Muscle layer of colon (tissue), 2 donors: ENCODE results near the gene PARD6B.
"Not testable (repeated sequence)": the region's sequence is repeated elsewhere in the genome, so short reads cannot be mapped to it uniquely, and the experiment has no call there.

Source experiments
- H3K27ac ChIP-seq: one replicate; pipeline ENCODE4 v1.7.0; 2013; ENCODE audit warnings: low read depth, mild to moderate bottlenecking, low read length, moderate library complexity
- H3K27me3 ChIP-seq, 2 donors: one replicate each; pipeline ENCODE4 v1.7.0; 2013; ENCODE audit warnings: low read length in 2 of 2, mild to moderate bottlenecking in 2 of 2; ENCODE audit not compliant: insufficient read depth in 2 of 2, control insufficient read depth in 1 of 2
- H3K36me3 ChIP-seq: one replicate; pipeline ENCODE4 v1.7.0; 2013; ENCODE audit warnings: mild to moderate bottlenecking, low read length; ENCODE audit not compliant: insufficient read depth
- H3K4me1 ChIP-seq: one replicate; pipeline ENCODE4 v1.7.0; 2013; ENCODE audit warnings: mild to moderate bottlenecking, low read length; ENCODE audit not compliant: insufficient read depth
- H3K4me3 ChIP-seq, 2 donors: one replicate each; pipeline ENCODE4 v1.7.0; 2013; ENCODE audit warnings: low read length in 2 of 2, low read depth in 1 of 2, mild to moderate bottlenecking in 1 of 2, moderate library complexity in 1 of 2
- H3K9ac ChIP-seq: one replicate; pipeline ENCODE4 v1.7.0; 2013; ENCODE audit warnings: low read length
- H3K9me3 ChIP-seq: one replicate; pipeline ENCODE4 v1.7.0; 2013; ENCODE audit warnings: mild to moderate bottlenecking, low read length
- donor health status: abdominal sarcoma.
- donor health status: Adenocarcinoma of cecum.

Gene PARD6B

GRCh38 chr20:50708845-50709635 lies 22.3 kb upstream of the PARD6B start:
- H3K4me1 ChIP-seq, result no peaks in the 10 kb centered on the region
- H3K9ac ChIP-seq, result no peak overlapping the region
- no peaks in the 10 kb centered on the region for H3K36me3 ChIP-seq
- no peak overlapping the region for H3K27ac ChIP-seq
- no peaks in the 10 kb centered on the region for H3K27me3 ChIP-seq
- H3K4me3 ChIP-seq, result no peak overlapping the region
- H3K9me3 ChIP-seq, result no peaks in the 10 kb centered on the region

- H3K27ac ChIP-seq, result no peak overlapping the region
- H3K27me3 ChIP-seq, result no peaks in the 10 kb centered on the region
Observed at GRCh38 chr20:50709636-50709973, 21.8 kb upstream of the PARD6B start.

GRCh38 chr20:50710492-50711063 lies 20.8 kb upstream of the PARD6B start:
- Histone ChIP-seq H3K9ac (no peak overlapping the region), H3K27ac (no peak overlapping the region), H3K4me3 (no peak overlapping the region), H3K36me3 (no peaks in the 10 kb centered on the region), H3K4me1 (no peaks in the 10 kb centered on the region), H3K27me3 (no peaks in the 10 kb centered on the region), H3K9me3 (no peaks in the 10 kb centered on the region)

More at GRCh38 chr20:50709636-50709973, 21.8 kb upstream of the PARD6B start:
- Histone ChIP-seq H3K36me3 (no peaks in the 10 kb centered on the region), H3K4me1 (no peaks in the 10 kb centered on the region), H3K4me3 (no peak overlapping the region), H3K9me3 (no peaks in the 10 kb centered on the region), H3K9ac (no peak overlapping the region)

GRCh38 chr20:50711113-50711825 lies 20.1 kb upstream of the PARD6B start:
- no peaks in the 10 kb centered on the region for H3K27me3 ChIP-seq
- no peak overlapping the region for H3K27ac ChIP-seq
- H3K4me3 ChIP-seq, result no peak overlapping the region
- no peaks in the 10 kb centered on the region for H3K36me3 ChIP-seq
- H3K4me1 ChIP-seq, result no peaks in the 10 kb centered on the region
- no peak overlapping the region for H3K9ac ChIP-seq
- no peaks in the 10 kb centered on the region for H3K9me3 ChIP-seq

GRCh38 chr20:50712771-50713656 lies 18.4 kb upstream of the PARD6B start:
- no peak overlapping the region for H3K9ac ChIP-seq
- H3K36me3 ChIP-seq, result no peaks in the 10 kb centered on the region
- no peaks in the 10 kb centered on the region for H3K4me1 ChIP-seq
- H3K4me3 ChIP-seq, result no peak overlapping the region
- no peaks in the 10 kb centered on the region for H3K9me3 ChIP-seq
- H3K27ac ChIP-seq, result no peak overlapping the region
- H3K27me3 ChIP-seq, result no peaks in the 10 kb centered on the region

GRCh38 chr20:50713657-50714101 lies 17.7 kb upstream of the PARD6B start:
- Histone ChIP-seq H3K4me3 (no peak overlapping the region), H3K9ac (no peak overlapping the region), H3K27me3 (no peaks in the 10 kb centered on the region), H3K36me3 (no peaks in the 10 kb centered on the region), H3K9me3 (no peaks in the 10 kb centered on the region), H3K27ac (no peak overlapping the region), H3K4me1 (no peaks in the 10 kb centered on the region)

GRCh38 chr20:50714426-50714825 lies 17.0 kb upstream of the PARD6B start:
- H3K9me3 ChIP-seq, H3K36me3 ChIP-seq, H3K9ac ChIP-seq, H3K27me3 ChIP-seq, H3K4me3 ChIP-seq, H3K4me1 ChIP-seq, H3K27ac ChIP-seq: not testable (repeated sequence)

- Histone ChIP-seq H3K36me3 (no peaks in the 10 kb centered on the region), H3K9ac (no peak overlapping the region), H3K27me3 (no peaks in the 10 kb centered on the region), H3K4me3 (no peak overlapping the region), H3K27ac (no peak overlapping the region), H3K9me3 (no peaks in the 10 kb centered on the region), H3K4me1 (no peaks in the 10 kb centered on the region)
Observed at GRCh38 chr20:50715694-50716093, 15.7 kb upstream of the PARD6B start.

GRCh38 chr20:50716518-50716917 lies 14.9 kb upstream of the PARD6B start:
- Histone ChIP-seq H3K27ac (no peak overlapping the region), H3K4me3 (no peak overlapping the region), H3K9me3 (no peaks in the 10 kb centered on the region), H3K36me3 (no peaks in the 10 kb centered on the region), H3K9ac (no peak overlapping the region), H3K4me1 (no peaks in the 10 kb centered on the region), H3K27me3 (no peaks in the 10 kb centered on the region)

- no peaks in the 10 kb centered on the region for H3K36me3 ChIP-seq
- no peak overlapping the region for H3K9ac ChIP-seq
- no peaks in the 10 kb centered on the region for H3K9me3 ChIP-seq
- H3K27ac ChIP-seq, result no peak overlapping the region
- H3K27me3 ChIP-seq, result no peaks in the 10 kb centered on the region
- H3K4me3 ChIP-seq, result no peak overlapping the region
- H3K4me1 ChIP-seq, result no peaks in the 10 kb centered on the region
Observed at GRCh38 chr20:50717312-50717711, 14.1 kb upstream of the PARD6B start.
